MCF 10A (cell line): ENCODE results near the gene LCP1. TPM values are rescaled to one million over a fixed set of nuclear protein-coding genes. Genes with fewer than 3 reads are reported as not detected.

Experiments
- BruUV-seq: library from RNA; stranded (reverse); fragments of 400-500 nt; replicated peaks from 2 replicates; lab custom pipeline; 2021; lab: Mats Ljungman, UMichigan
- CTCF ChIA-PET: fragments of 300-600 bp; sonication (Branson Sonifier 250); formaldehyde crosslinking; extraction: SDS; loops from one replicate; lab custom pipeline; 2021; ENCODE audit warnings: antibody characterized with exemption, inconsistent platforms; lab: Yijun Ruan, JAX
- POLR2A ChIA-PET: fragments of 300-600, 350-650 bp; sonication (Branson Sonifier 250); formaldehyde crosslinking; extraction: SDS; loops from one replicate; lab custom pipeline; 2020; ENCODE audit warnings: antibody characterized with exemption, inconsistent platforms; lab: Yijun Ruan, JAX
- DNase-seq: peaks from one replicate; pipeline ENCODE4 v3.0.0-alpha.2; 2018; ENCODE audit not compliant: unreplicated experiment
- H3K27ac Mint-ChIP-seq: one replicate; pipeline ENCODE4 v1.8.0; 2022; ENCODE audit warnings: mild to moderate bottlenecking, low read depth, mixed read lengths; ENCODE audit not compliant: unreplicated experiment
- H3K27me3 Mint-ChIP-seq: one replicate; pipeline ENCODE4 v1.8.0; 2022; ENCODE audit warnings: mixed read lengths; ENCODE audit not compliant: insufficient read depth, unreplicated experiment
- H3K36me3 Mint-ChIP-seq: one replicate; pipeline ENCODE4 v1.8.0; 2022; ENCODE audit warnings: mild to moderate bottlenecking, moderate library complexity, mixed read lengths; ENCODE audit not compliant: insufficient read depth, unreplicated experiment
- H3K4me1 Mint-ChIP-seq: one replicate; pipeline ENCODE4 v1.8.0; 2022; ENCODE audit warnings: mixed read lengths; ENCODE audit not compliant: insufficient read depth, unreplicated experiment
- H3K4me3 Mint-ChIP-seq: one replicate; pipeline ENCODE4 v1.8.0; 2022; ENCODE audit warnings: mild to moderate bottlenecking, moderate library complexity, mixed read lengths; ENCODE audit not compliant: unreplicated experiment
- H3K9me3 Mint-ChIP-seq: one replicate; pipeline ENCODE4 v1.8.0; 2022; ENCODE audit warnings: mixed read lengths; ENCODE audit not compliant: unreplicated experiment
- CTCF ChIP-seq: fragments of 200-600 bp; IDR thresholded peaks from one replicate; pipeline ENCODE4 v1.8.0; 2022; ENCODE audit warnings: antibody characterized with exemption, mild to moderate bottlenecking; ENCODE audit not compliant: unreplicated experiment
- intact Hi-C: fragments of 100-400 bp; cut with micrococcal nuclease; formaldehyde crosslinking; loops from 2 replicates; pipeline ENCODE4 v1.14.1; 2022
- total RNA-seq: library from RNA; stranded (reverse); gene quantifications from 2 replicates; pipeline ENCODE4 v1.2.3, GENCODE V29; 2022

Gene LCP1
- total RNA-seq, 1 experiment from 2014 or later = 0.89 TPM

- intact Hi-C loops = loop anchor here (1.0 kb wide), 3 partner anchors 129 to 353 kb away; no protein-coding TSS in a partner anchor
- peaks cover 54% of the 10 kb centered on the region for H3K27me3 Mint-ChIP-seq
- no peak overlapping the region for H3K27ac Mint-ChIP-seq
- ChIA-PET POLR2A (interaction anchor here (0.7 to 1.2 kb wide), 3 partner anchors 12 to 108 kb away, joined by 3 read pairs; partner anchors contain the start of gene ZC3H13), CTCF (interaction anchor here (0.6 to 2.9 kb wide), 30 partner anchors 8 to 657 kb away, joined by 3 to 24 read pairs (median 4); no protein-coding TSS in a partner anchor)
- H3K4me1 Mint-ChIP-seq = no peaks in the 10 kb centered on the region
- H3K9me3 Mint-ChIP-seq = no peaks in the 10 kb centered on the region
- H3K4me3 Mint-ChIP-seq = no peak overlapping the region
- no peaks in the 10 kb centered on the region for H3K36me3 Mint-ChIP-seq
- DNase-seq = peak; percentile 70
- TF ChIP-seq CTCF = peak; percentile 74
- BruUV-seq = no TSS peak
Observed at GRCh38 chr13:46160471-46161066, 21.4 kb downstream of the LCP1 start.

- TF ChIP-seq CTCF = no peak
- ChIA-PET POLR2A (interaction anchor here (0.7 to 1.2 kb wide), 3 partner anchors 12 to 108 kb away, joined by 3 read pairs; partner anchors contain the start of gene ZC3H13), CTCF (interaction anchor here (0.6 to 2.9 kb wide), 31 partner anchors 8 to 656 kb away, joined by 3 to 24 read pairs (median 4); no protein-coding TSS in a partner anchor)
- intact Hi-C loops = loop anchor here (1.0 kb wide), 3 partner anchors 129 to 353 kb away; no protein-coding TSS in a partner anchor
- no peak for DNase-seq
- Mint-ChIP-seq H3K4me3 (no peak overlapping the region), H3K36me3 (no peaks in the 10 kb centered on the region), H3K27me3 (peaks cover 49% of the 10 kb centered on the region), H3K9me3 (no peaks in the 10 kb centered on the region), H3K27ac (no peak overlapping the region), H3K4me1 (no peaks in the 10 kb centered on the region)
- BruUV-seq = no TSS peak
Observed at GRCh38 chr13:46160065-46160464, 21.9 kb downstream of the LCP1 start.

GRCh38 chr13:46158983-46159382, 23.0 kb downstream of the LCP1 start:
- no peak for TF ChIP-seq CTCF
- intact Hi-C loops = no loop called here
- Mint-ChIP-seq H3K36me3 (no peaks in the 10 kb centered on the region), H3K4me1 (no peaks in the 10 kb centered on the region), H3K4me3 (no peak overlapping the region), H3K27ac (no peak overlapping the region), H3K9me3 (no peaks in the 10 kb centered on the region), H3K27me3 (peaks cover 39% of the 10 kb centered on the region)
- no peak for DNase-seq
- BruUV-seq = no TSS peak
- CTCF ChIA-PET = interaction anchor here (0.6 to 2.9 kb wide), 9 partner anchors 8 to 285 kb away, joined by 3 to 24 read pairs (median 4); no protein-coding TSS in a partner anchor
- POLR2A ChIA-PET = no interaction called here

- Mint-ChIP-seq H3K4me1 (no peaks in the 10 kb centered on the region), H3K36me3 (peaks cover 4% of the 10 kb centered on the region), H3K27ac (no peak overlapping the region), H3K27me3 (peaks cover 33% of the 10 kb centered on the region), H3K9me3 (no peaks in the 10 kb centered on the region), H3K4me3 (no peak overlapping the region)
- TF ChIP-seq CTCF = no peak
- ChIA-PET POLR2A (no interaction called here), CTCF (interaction anchor here (0.6 to 2.9 kb wide), 8 partner anchors 9 to 534 kb away, joined by 3 to 15 read pairs (median 4); no protein-coding TSS in a partner anchor)
- BruUV-seq = no TSS peak
- intact Hi-C loops = no loop called here
- DNase-seq = no peak
Observed at GRCh38 chr13:46158222-46158621, 23.8 kb downstream of the LCP1 start.
